GM23338 (cell line): Measurements from ENCODE around the gene TSR1.

Experiments used
- CTCF ChIP-seq, 2 experiments: fragments of 200-600 bp in 1 of 2; sonication (generic) in 1 of 2; conservative IDR thresholded peaks; 2 replicates each; pipeline versions ENCODE4 v1.5.1 to v1.6.1; 2016 to 2017; ENCODE audit warnings: antibody characterized with exemption in 2 of 2, low read depth in 2 of 2, mild to moderate bottlenecking in 2 of 2, moderate library complexity in 1 of 2
- ETS1 ChIP-seq: IDR thresholded peaks from 2 replicates; pipeline ENCODE4 v1.6.1; 2016; ENCODE audit warnings: antibody characterized with exemption
- EZH2 ChIP-seq: fragments of 200-600 bp; sonication (generic); IDR thresholded peaks from one replicate; pipeline ENCODE4 v1.8.0; 2017; ENCODE audit warnings: antibody characterized with exemption, mild to moderate bottlenecking, low read depth; ENCODE audit not compliant: unreplicated experiment
- EZH2phosphoT487 ChIP-seq: fragments of 200-600 bp; sonication (generic); IDR thresholded peaks from one replicate; pipeline ENCODE4 v1.8.1; 2018; ENCODE audit warnings: antibody characterized with exemption; ENCODE audit not compliant: unreplicated experiment
- NANOG ChIP-seq: IDR thresholded peaks from 2 replicates; pipeline ENCODE4 v1.6.1; 2016; ENCODE audit warnings: antibody characterized with exemption, borderline replicate concordance

GRCh38 chr17:2346475-2346874, 10.2 kb upstream of the TSR1 start:
- TF ChIP-seq ETS1 (no peak), CTCF (conservative IDR thresholded peaks at IDR 0.05; ENCODE audit: low read depth in 2 of 2) (no peak), EZH2 (no peak), EZH2phosphoT487 (no peak), NANOG (no peak)
